ENCODE measurements around the gene GLRX. TPM values are rescaled to one million over a fixed set of nuclear protein-coding genes. Genes with fewer than 3 reads are reported as not detected.

GLRX gene
- polyA plus RNA-seq, 4 donors, result 59.9 to 82.4 (median 64.5) TPM

DNA sequence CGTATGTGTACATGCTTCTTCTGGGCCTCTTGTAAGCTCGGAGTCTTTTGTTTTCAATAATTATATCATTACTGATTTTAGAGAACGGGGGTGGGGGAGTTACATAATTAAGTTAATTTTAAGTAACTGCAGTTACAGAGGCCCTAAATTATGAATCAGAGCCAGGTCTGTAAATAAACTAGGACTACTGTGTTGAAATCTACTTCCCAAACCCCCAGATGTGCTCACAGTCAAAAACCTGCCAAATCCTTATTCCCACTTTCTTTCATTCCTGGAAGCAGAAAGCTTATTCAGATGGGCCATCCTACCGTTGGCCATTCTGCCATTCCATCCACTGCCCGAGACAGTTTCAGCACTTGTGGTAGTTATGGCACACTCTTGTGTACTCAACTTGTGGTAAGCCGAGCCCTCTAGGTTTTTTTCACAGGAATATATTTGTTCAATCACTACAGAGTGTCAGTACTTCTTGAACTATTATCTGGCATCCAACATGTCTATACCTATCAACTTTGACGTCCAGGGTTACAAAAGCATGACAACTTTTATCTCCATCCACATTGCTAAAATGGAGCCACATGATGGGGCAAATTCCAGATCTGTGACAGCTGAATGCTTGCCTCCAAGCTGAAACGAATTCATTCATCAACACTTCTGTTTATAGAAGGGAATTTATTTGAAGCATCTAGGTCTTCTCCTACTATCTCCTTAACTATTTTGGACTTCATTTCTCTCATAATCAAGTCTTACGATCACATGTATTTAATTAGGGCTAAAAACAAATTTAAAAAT lies 37.8 kb downstream of the GLRX start:
- DNase-seq (ENCODE audit: low read depth in 4 of 4, low spot score in 2 of 4), result no peak

DNA sequence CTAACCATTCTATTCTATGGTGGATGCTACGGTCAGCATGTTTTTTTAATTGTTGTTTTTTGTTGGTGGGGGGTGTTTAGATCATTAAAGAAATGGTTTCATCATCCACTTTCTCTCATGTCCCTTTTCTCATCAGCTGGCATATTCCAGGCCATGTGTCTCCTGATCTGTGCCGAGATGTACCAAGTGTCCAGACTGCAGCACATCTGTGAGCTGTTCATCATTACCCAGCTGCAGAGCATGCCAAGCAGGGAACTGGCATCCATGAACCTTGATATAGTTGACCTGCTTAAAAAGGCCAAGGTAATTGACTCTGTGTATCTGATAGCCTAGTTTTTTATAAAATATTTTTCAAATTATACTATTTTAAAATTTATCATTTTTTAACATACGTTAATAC lies 38.9 kb downstream of the GLRX start:
- no peak for DNase-seq (ENCODE audit: low read depth in 4 of 4, low spot score in 2 of 4)

DNA sequence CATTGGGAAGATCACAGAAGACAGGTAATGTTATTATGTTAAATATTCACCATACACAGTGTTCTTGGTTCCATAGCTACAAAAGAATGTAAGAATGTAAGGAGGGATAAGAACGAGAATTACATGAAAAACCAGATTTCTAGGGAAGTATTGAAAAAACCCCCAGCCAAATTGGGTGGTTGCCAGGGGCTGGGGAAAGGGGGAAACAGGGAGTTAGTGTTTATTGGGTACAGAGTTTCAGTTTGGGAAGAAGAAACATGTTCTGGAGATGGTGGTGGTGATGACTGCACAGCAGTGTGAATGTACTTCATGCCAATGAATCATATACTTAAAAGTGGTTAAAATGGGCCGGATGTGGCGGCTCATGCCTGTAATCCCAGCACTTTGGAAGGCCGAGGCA lies 40.3 kb downstream of the GLRX start:
- no peak for DNase-seq (ENCODE audit: low read depth in 4 of 4, low spot score in 2 of 4)

DNA sequence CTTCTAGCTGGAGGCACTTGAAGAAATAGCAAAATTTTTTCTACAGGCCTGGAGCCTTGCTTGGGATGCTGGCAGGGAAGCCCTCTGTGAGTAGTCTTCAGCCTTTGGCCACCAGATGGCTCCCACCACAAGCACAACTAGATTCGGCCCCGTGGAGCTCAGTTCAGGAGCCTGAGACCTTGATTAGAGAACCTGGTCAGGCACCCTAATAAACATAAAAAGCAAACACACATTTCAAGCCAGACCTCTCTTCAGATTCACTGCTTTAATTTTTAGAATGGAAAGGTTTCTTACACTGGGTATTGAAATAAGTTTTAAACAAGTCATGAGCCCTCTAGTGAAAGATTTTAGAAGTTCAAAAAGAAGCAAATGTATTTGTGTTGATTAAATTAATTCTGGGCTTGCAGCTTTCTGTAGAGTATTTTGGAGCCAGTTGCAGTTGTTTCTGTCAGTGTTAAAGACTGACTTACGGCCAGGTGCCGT lies 41.4 kb downstream of the GLRX start:
- peak; percentile 46 to 72 (median 58) for DNase-seq (ENCODE audit: low read depth in 4 of 4, low spot score in 2 of 4)

DNA sequence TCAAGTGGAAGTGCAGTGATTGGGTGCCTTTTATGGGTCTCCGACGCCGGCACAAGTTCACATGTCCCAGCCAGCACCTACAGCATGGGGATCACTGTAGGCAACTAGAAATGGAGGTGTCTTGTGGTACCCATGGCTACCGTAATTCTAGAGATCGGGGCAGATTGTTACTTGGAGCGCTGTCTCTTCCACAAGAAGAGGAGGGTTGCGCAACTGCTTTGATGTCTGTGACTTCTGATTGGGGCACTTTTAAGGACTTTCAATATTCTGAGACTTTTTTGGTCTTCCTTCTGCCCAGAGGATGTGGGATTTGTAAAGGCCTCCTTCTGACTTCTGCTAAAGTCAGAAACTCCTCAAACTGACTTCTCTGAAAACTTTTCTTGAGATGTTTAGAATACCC lies 41.9 kb downstream of the GLRX start:
- DNase-seq (ENCODE audit: low read depth in 4 of 4, low spot score in 2 of 4), result no peak

DNA sequence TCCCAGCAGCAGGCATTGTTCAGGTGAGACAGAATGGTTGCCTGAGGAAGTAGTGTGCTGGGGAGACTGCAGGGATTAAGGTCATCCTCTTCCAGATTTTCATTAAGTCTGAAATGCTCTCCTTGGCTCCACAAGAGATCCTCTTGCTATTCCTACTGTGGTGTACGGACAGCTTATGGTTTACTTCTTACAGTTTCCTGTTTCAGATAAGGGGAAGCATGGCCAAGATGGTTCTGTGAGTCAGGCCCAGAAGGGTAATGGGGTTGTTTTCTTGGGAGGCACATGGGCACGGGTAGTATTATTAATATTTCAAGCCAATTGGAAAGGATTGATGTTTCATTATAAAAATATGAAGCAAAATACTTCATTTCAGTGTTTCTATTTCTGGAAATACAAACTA lies 42.9 kb downstream of the GLRX start:
- DNase-seq (ENCODE audit: low read depth in 4 of 4, low spot score in 2 of 4), result no peak

DNA sequence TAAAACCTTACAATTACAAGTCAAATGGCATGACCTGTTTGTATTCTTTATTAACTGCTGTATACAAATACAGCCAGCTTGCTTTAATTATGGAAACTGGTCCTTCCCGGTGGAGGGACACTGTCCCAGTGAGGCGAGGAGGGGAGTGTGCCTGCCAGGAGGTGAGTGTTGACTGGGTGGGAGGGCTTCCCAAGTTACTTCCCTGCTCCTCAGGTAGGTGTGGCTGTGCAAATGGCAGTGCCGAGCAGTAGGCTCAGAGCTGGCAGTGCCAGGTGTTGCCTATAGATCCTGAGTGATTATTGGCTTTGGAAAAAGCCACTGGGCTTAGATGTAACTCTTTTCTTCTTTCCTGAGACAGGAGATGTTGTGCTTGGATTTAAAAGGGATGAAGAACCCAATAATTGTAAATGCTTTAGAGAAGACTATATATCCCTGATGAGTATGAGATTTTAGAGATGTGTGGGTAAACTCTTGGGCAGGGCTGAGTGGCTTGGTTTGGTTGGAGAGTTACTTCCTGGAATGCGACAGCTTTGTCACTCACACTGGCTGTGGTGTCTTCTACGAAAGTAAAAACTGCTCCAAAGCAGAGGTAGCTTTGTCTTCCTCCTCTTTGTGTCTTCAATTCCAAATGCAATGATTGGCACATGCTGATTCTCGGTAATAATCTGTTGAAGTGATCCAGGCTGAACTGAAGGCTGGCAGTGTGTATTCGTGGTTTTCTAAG lies 43.7 kb downstream of the GLRX start:
- DNase-seq (ENCODE audit: low read depth in 4 of 4, low spot score in 2 of 4), result no peak

DNA sequence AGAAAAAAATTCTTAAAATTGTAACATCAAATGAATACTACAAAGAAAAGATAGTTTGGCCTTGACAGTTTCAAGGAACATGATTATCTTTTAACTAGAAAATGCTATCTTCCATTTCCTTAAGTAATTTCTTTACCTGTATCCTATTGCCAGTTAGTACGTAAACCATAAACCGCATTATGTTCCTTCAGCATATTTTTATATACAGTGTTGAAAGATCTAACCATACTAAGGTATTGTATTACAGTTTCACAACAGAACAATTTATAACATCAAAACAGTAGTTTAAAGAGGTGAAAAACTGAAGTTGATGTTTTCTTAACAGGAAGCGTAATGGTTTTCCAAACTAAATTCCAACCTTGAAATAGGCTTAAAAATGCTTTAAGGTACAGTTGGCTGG lies 45.1 kb downstream of the GLRX start:
- no peak for DNase-seq (ENCODE audit: low read depth in 4 of 4, low spot score in 2 of 4)

DNA sequence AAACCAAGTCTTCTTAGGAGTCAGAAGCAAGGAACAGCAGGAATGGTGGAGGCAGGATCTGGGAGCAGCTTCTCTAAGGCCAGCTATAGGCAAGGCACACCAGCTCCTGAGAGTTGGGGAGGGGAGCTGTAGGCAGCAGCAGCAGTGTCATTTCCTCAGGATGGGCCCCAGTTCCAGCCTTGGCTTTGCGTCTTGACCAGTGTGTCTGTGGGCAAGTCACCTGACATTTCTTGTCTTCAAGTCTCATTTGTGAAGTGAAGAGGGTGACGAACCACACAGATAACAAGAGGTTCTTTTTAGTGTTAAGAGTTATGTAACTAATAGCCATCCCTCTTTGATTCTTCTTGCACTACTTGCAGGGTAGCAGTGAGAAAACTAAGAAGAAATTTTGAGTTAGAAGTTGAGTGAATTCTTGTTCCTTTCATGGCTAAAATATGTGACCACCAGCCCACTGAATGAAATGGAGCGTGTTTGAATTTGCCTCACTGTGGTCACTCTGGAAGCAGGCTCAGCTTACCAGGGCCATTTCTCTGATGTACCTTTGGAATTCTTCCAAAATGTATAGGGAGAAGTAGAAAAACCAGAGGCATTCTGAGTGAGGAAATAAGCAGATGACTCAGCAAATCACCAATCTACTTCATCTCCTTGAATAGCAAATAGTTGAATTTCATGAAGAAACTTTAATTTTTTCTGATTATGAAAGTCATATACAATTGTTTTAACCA lies 49.0 kb downstream of the GLRX start:
- DNase-seq (ENCODE audit: low read depth in 4 of 4, low spot score in 2 of 4), result no peak

DNA sequence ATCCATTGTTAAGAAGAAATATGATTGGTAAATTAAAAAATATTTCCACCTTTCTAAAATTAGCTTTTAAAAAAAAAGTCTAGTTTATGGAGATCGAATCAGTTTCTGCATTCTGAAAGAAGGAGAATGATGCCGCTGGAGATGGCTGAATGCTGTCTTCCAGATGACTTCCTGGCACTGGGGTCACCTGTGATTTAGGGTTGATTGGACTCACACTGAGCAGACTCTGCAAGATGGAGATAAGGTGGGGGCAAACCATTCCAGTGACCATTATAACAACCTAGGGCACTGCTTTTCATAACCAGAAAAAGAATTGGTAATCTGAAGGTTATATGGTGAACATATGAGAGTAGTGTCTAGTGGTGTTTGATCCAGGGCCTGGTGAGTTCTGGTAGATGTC lies 50.6 kb downstream of the GLRX start:
- no peak for DNase-seq (ENCODE audit: low read depth in 4 of 4, low spot score in 2 of 4)

DNA sequence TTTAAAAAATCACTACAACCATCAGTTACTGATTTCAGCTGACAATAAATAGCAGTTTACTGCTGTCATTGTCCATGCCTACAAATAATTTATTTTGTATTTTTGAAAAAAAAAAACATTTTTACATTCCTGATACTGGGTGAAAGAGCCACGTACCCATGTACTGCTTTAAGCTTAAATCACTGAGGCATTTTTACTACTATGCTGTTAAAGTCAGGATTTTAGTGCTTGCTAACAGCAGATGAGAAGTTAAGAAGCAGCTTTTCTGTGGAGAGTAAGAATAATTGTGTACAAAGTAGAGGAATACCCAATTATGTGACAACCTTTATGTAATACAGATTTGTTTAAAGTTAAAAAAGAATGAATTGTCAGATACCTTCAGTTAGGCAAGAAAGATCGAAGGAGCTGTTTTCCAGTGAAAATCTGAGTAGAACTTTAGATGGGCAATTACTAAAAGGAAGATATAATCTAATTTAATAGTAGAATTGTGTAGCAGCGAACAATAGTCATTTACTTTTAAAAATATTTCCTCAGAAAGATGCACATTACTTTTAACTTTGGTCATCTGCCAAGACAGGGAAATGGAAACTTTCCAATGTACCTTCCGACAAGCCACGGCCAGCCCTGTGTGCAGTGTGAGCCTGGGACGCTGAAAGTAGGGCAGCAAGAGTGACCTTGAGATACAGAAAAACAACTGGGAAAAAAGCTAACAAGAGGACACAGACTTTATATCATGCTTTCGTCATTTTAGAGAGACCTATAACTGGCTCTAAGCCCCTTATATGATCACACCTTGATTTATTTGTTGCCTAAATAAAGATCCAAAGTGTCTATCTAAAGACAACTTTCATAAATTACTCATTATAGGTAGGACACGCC lies 51.5 kb downstream of the GLRX start:
- no peak for DNase-seq (ENCODE audit: low read depth in 4 of 4, low spot score in 2 of 4)

DNA sequence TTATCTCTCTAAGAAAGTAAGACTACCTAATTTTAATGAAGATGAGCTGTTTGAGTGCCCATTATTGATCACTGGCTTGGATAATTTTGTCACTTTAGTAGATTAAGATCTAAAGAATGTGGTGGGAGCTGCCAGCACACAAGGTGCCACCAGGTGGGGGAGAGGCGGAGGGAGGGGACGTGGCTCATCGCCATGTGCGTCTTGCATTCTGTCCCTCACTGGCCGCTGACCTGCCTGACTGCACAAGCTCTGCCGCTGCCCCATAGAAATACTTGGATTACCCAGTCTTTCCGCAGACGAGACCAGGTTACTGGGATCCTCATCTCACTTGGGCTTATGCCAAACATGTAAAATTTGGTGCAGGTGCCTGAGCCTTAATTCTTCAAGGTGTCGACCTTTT lies 53.8 kb downstream of the GLRX start:
- no peak for DNase-seq (ENCODE audit: low read depth in 4 of 4, low spot score in 2 of 4)

DNA sequence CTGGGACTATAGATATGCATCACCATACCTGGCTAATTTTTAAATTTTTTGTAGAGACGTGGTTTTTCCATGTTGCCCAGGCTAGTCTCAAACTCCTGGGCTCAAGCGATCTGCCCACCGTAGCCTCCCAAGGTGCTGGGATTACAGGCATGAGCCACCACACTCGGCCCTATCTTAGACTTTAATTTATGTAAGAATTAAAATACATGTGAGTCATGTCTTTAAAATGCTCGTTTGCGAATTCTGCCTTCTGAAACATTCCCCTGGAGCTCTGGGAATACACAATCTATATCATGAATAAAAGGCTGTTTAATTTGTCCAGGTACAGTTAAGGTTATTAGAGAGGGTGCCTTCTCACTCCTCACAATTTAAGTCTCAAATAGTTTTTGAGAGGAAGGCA lies 58.6 kb downstream of the GLRX start:
- DNase-seq (ENCODE audit: low read depth in 4 of 4, low spot score in 2 of 4), result no peak

Other genes with a start within 250 kb of the GLRX start
- under 1 TPM in 1 of 4 donors, not detected in 3; 0.08 TPM for gene GPR150, start 202.6 kb downstream of the GLRX start, polyA plus RNA-seq (ENCODE audit: insufficient read length in 4 of 4)
- gene RFESD, start 175.9 kb downstream of the GLRX start, polyA plus RNA-seq (ENCODE audit: insufficient read length in 4 of 4), result 1 to 10 TPM; 3.5 to 7.1 (median 4.9) TPM
- 1 to 10 TPM; 1.1 to 2.3 (median 1.9) TPM for gene SPATA9, start 139.7 kb downstream of the GLRX start, polyA plus RNA-seq (ENCODE audit: insufficient read length in 4 of 4)
- 10 to 100 TPM; 68.0 to 80.5 (median 70.6) TPM for gene RHOBTB3, start 91.4 kb downstream of the GLRX start, polyA plus RNA-seq (ENCODE audit: insufficient read length in 4 of 4)
- gene ELL2, start 139.1 kb upstream of the GLRX start, polyA plus RNA-seq (ENCODE audit: insufficient read length in 4 of 4), result 10 to 100 TPM in 3 of 4 donors, 1 to 10 TPM in 1; 7.9 to 18.0 (median 11.2) TPM

Data from left renal cortex interstitium (tissue), 4 donors.